ENCODE measurements around the gene SRL. TPM values are rescaled to one million over a fixed set of nuclear protein-coding genes. Genes with fewer than 3 reads are reported as not detected.
"Not testable (repeated sequence)": the region's sequence is repeated elsewhere in the genome, so short reads cannot be mapped to it uniquely, and the experiment has no call there.

SRL gene
- total and polyA plus RNA-seq, 8 donors: 0.12 to 0.42 (median 0.23) TPM

- peaks cover 0 to 14% (median 0%) of the 10 kb centered on the region in 3 donors for H3K36me3 ChIP-seq
- WGBS, 2 donors: 86% methylated on average over 34 of the region's 34 CpGs
- DNase-seq (peak in 2 of 6 donors; percentile 38 to 44), FAIRE-seq (no peak), ATAC-seq (no peak)
- intact Hi-C loops (cut with DNase I): no loop called here
- no peak for TF ChIP-seq CTCF (IDR thresholded peaks at IDR 0.05)
- no peak overlapping the region for H3K4me3 ChIP-seq
- no peak overlapping the region for H3K27ac ChIP-seq
- H3K4me1 ChIP-seq: peaks cover 4 to 12% (median 4%) of the 10 kb centered on the region in 3 donors
- H3K9me3 ChIP-seq: no peaks in the 10 kb centered on the region
- no peaks in the 10 kb centered on the region for H3K27me3 ChIP-seq
Measured at GRCh38 chr16:4257646-4258556, 16.0 kb upstream of the SRL start.

GRCh38 chr16:4253394-4254150 is 11.7 kb upstream of the SRL start:
- no peak for FAIRE-seq
- Histone ChIP-seq H3K4me3 (peak overlapping the region; percentile 26 to 65 (median 45)), H3K27ac (peak overlapping the region; percentile 91 to 98 (median 94)), H3K4me1 (no peaks in the 10 kb centered on the region), H3K9me3 (no peaks in the 10 kb centered on the region), H3K36me3 (peaks cover 0 to 5% (median 0%) of the 10 kb centered on the region in 3 donors), H3K27me3 (no peaks in the 10 kb centered on the region)
- intact Hi-C loops (cut with DNase I): no loop called here
- 0 to 1% methylated on average over 75 to 80 of the region's 80 CpGs for WGBS, 2 donors
- ATAC-seq: peak; percentile 93 to 96 (median 96)
- DNase-seq: peak; percentile 99 to 100 (median 100)
- no peak for TF ChIP-seq CTCF (IDR thresholded peaks at IDR 0.05)

GRCh38 chr16:4253012-4253393 is 11.1 kb upstream of the SRL start:
- H3K27me3 ChIP-seq; H3K9me3 ChIP-seq; H3K4me1 ChIP-seq; intact Hi-C loops (cut with DNase I); DNase-seq; H3K36me3 ChIP-seq; FAIRE-seq: not testable (repeated sequence)
- peak overlapping the region; percentile 91 to 98 (median 94) for H3K27ac ChIP-seq
- WGBS, 2 donors: 55 to 58% methylated on average over 23 of the region's 23 CpGs
- ATAC-seq: peak in 2 of 4 donors; percentile 12 to 18
- H3K4me3 ChIP-seq: peak overlapping the region; percentile 26 to 65 (median 45)

- no peaks in the 10 kb centered on the region for H3K4me1 ChIP-seq
- no peak overlapping the region for H3K4me3 ChIP-seq
- intact Hi-C loops (cut with DNase I): no loop called here
- ATAC-seq (no peak), FAIRE-seq (no peak), DNase-seq (no peak)
- no peak overlapping the region for H3K27ac ChIP-seq
- 83 to 85% methylated on average over 12 of the region's 12 CpGs for WGBS, 2 donors
- no peaks in the 10 kb centered on the region for H3K36me3 ChIP-seq
- TF ChIP-seq CTCF (IDR thresholded peaks at IDR 0.05): no peak
- H3K9me3 ChIP-seq: no peaks in the 10 kb centered on the region
- H3K27me3 ChIP-seq: no peaks in the 10 kb centered on the region
Measured at GRCh38 chr16:4249530-4250308, 7.8 kb upstream of the SRL start.

GRCh38 chr16:4247460-4247784 is 5.5 kb upstream of the SRL start:
- Histone ChIP-seq H3K27ac (no peak overlapping the region), H3K9me3 (no peaks in the 10 kb centered on the region), H3K4me3 (no peak overlapping the region), H3K27me3 (no peaks in the 10 kb centered on the region), H3K36me3 (no peaks in the 10 kb centered on the region), H3K4me1 (no peaks in the 10 kb centered on the region)
- FAIRE-seq: no peak
- no peak for TF ChIP-seq CTCF (IDR thresholded peaks at IDR 0.05)
- no peak for ATAC-seq
- intact Hi-C loops (cut with DNase I): no loop called here
- 73 to 75% methylated on average over 7 of the region's 7 CpGs for WGBS, 2 donors
- DNase-seq: no peak
